ENCODE data around the gene TPM2. TPM values are rescaled to one million over a fixed set of nuclear protein-coding genes. Genes with fewer than 3 reads are reported as not detected.
A peak's percentile ranks its signal among the peaks of the same experiment; 100 is the strongest.

TPM2 gene
- total RNA-seq, 2 experiments from 2014 or later, result 12.0 to 12.8 TPM

DNA sequence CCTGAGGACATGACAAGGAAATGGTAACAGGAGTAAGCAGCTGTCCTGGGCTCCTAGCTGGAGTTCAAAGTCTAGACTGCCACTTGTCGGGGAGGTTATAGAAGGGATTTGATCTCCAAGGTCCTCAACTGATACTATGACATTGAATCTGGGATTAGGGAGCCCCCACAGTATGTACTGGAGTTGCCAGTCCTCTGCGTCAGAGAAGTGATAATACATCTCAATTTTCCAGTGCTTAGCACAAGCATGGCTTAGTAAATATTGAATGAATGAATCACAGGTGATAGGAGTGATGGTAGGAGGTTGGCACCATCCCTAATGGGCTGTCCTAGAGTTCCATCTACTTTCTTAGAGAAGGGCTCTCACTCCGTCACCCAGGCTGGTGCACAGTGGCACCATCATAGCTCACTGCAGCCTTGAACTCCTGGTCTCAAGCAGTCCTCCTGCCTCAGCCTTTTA, 6.2 kb upstream of the TPM2 start:
- ATAC-seq (no peak), DNase-seq (no peak)
- H3K4me1 Mint-ChIP-seq (ENCODE audit: low read depth), result peaks cover 16% of the 10 kb centered on the region
- no peak overlapping the region for H3K4me3 Mint-ChIP-seq
- POLR2A ChIA-PET, result interaction anchor here (1.0 to 1.6 kb wide), 6 partner anchors 11 to 92 kb away, joined by 3 to 9 read pairs (median 4); partner anchors contain the start of genes CREB3 and TLN1
- no peaks in the 10 kb centered on the region for H3K9me3 Mint-ChIP-seq (ENCODE audit: insufficient read depth)
- peaks cover 5% of the 10 kb centered on the region for H3K36me3 Mint-ChIP-seq (ENCODE audit: low read depth)
- CTCF ChIA-PET, result interaction anchor here (0.6 to 7.1 kb wide), 39 partner anchors 8 to 593 kb away, joined by 3 to 209 read pairs (median 8); partner anchors contain the start of genes ARHGEF39, CA9, CCDC107 and CD72
- peak overlapping the region; percentile 32 for H3K27ac Mint-ChIP-seq
- H3K27me3 Mint-ChIP-seq (ENCODE audit: low read depth), result no peaks in the 10 kb centered on the region

DNA sequence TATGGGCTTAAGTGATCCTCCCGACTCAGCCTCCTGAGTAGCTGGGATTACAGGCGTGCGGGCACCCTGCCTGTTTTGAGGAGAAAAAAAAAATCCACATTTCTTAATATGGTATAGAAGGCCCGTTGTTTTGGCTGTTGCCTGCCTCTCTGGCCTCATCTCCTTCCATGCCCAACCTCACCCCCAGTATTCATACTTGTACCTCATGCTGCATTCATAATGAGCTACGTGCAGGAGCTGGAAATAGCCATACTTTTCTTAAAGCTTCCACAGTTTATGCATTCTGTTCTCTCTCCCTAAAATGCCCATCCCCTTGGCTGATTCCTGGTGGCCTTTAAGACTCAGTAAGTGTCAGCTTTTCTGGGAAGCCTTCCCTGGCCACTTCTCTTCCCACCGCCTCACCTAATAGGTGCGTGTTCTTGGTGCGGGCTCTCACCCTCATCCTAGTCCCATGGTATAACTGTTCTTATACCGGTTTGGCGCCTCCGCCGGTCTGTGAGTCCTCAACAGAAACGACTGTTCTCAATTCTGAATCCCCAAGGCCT, 2.1 kb upstream of the TPM2 start:
- POLR2A ChIA-PET, result interaction anchor here (0.9 to 1.2 kb wide), 3 partner anchors 8 to 35 kb away, joined by 3 to 4 read pairs (median 3); no protein-coding TSS in a partner anchor

GRCh38 chr9:35691334-35691650, 1.6 kb upstream of the TPM2 start:
- H3K4me3 Mint-ChIP-seq, result peak overlapping the region; percentile 77
- ChIA-PET POLR2A (interaction anchor here (0.9 to 1.2 kb wide), 3 partner anchors 33 to 42 kb away, joined by 3 to 4 read pairs (median 3); no protein-coding TSS in a partner anchor), CTCF (interaction anchor here (0.8 to 4.1 kb wide), 9 partner anchors 10 to 91 kb away, joined by 3 to 11 read pairs (median 6); partner anchors contain the start of genes CCDC107 and RMRP)
- H3K36me3 Mint-ChIP-seq (ENCODE audit: low read depth), result peaks cover 5% of the 10 kb centered on the region
- no peaks in the 10 kb centered on the region for H3K9me3 Mint-ChIP-seq (ENCODE audit: insufficient read depth)
- peak overlapping the region; percentile 67 for H3K27ac Mint-ChIP-seq
- no peaks in the 10 kb centered on the region for H3K27me3 Mint-ChIP-seq (ENCODE audit: low read depth)
- DNase-seq (no peak), ATAC-seq (peak; percentile 38)
- peaks cover 35% of the 10 kb centered on the region for H3K4me1 Mint-ChIP-seq (ENCODE audit: low read depth)

More for the DNA sequence above, 2.1 kb upstream of the TPM2 start:
- peaks cover 5% of the 10 kb centered on the region for H3K36me3 Mint-ChIP-seq (ENCODE audit: low read depth)
- H3K4me3 Mint-ChIP-seq, result peak overlapping the region; percentile 45
- no peak overlapping the region for H3K27ac Mint-ChIP-seq
- peaks cover 37% of the 10 kb centered on the region for H3K4me1 Mint-ChIP-seq (ENCODE audit: low read depth)
- ATAC-seq, result no peak
- CTCF ChIA-PET, result interaction anchor here (1.1 to 3.0 kb wide), 5 partner anchors 34 to 88 kb away, joined by 5 to 11 read pairs (median 6); partner anchors contain the start of genes CCDC107 and RMRP
- DNase-seq, result no peak
- no peaks in the 10 kb centered on the region for H3K27me3 Mint-ChIP-seq (ENCODE audit: low read depth)
- H3K9me3 Mint-ChIP-seq (ENCODE audit: insufficient read depth), result no peaks in the 10 kb centered on the region

DNA sequence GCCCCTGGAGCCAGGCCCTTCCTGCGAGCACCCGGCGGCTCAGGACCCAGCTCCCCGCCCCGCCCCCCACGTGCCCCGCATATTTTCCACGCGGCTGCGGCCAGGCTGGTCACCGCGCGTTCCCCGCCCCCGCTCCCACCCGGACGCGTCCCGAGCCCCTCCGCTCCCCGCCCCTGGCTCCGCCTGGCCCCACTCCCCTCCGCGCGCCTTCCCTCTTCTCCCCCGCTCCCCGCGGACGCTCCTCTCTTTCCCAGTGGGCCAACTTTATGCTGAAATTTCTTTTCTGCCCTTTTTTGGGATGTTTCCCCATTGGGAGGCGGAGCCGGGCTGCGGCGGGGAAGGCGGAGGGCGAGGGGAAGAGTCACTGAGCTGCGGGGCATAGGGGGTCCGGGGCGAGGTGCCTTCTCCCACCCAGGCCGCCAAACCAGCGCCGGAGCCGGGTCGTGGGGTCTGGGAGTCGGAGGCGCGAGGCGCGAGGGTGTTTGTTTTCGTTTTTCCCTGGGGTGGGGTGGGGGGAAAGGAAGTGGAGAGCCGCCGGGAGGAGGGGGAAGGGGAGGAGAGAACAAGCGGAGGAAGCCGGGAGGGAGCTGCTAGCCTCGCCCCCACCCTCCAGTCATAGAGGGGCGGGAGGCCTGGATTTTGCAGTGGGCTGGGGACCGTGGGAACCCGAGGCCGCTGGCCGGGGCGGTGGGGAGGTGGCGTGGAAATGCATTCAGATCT, 1.0 kb upstream of the TPM2 start:
- CTCF ChIA-PET, result interaction anchor here (0.8 to 4.1 kb wide), 7 partner anchors 10 to 91 kb away, joined by 3 to 11 read pairs (median 6); no protein-coding TSS in a partner anchor
- Mint-ChIP-seq H3K27ac (peak overlapping the region; percentile 67), H3K4me1 (ENCODE audit: low read depth) (peaks cover 34% of the 10 kb centered on the region), H3K27me3 (ENCODE audit: low read depth) (no peaks in the 10 kb centered on the region), H3K9me3 (ENCODE audit: insufficient read depth) (no peaks in the 10 kb centered on the region), H3K4me3 (peak overlapping the region; percentile 77), H3K36me3 (ENCODE audit: low read depth) (peaks cover 3% of the 10 kb centered on the region)
- ATAC-seq (peak; percentile 63), DNase-seq (peak; percentile 39)
- POLR2A ChIA-PET, result interaction anchor here (0.9 to 1.4 kb wide), 5 partner anchors 26 to 41 kb away, joined by 3 to 4 read pairs (median 3); partner anchors contain the start of genes ARHGEF39 and SIT1

- no peak for ATAC-seq
- H3K36me3 Mint-ChIP-seq (ENCODE audit: low read depth), result no peaks in the 10 kb centered on the region
- no peak for DNase-seq
- H3K27me3 Mint-ChIP-seq (ENCODE audit: low read depth), result no peaks in the 10 kb centered on the region
- peak overlapping the region; percentile 77 for H3K4me3 Mint-ChIP-seq
- CTCF ChIA-PET, result interaction anchor here (1.1 to 4.1 kb wide), 5 partner anchors 11 to 79 kb away, joined by 3 to 11 read pairs (median 6); no protein-coding TSS in a partner anchor
- peaks cover 34% of the 10 kb centered on the region for H3K4me1 Mint-ChIP-seq (ENCODE audit: low read depth)
- H3K9me3 Mint-ChIP-seq (ENCODE audit: insufficient read depth), result no peaks in the 10 kb centered on the region
- H3K27ac Mint-ChIP-seq, result peak overlapping the region; percentile 61
- POLR2A ChIA-PET, result interaction anchor here (0.9 to 1.4 kb wide), 3 partner anchors 25 to 41 kb away, joined by 3 read pairs; partner anchors contain the start of genes ARHGEF39 and SIT1
Measured at GRCh38 chr9:35690294-35690613, 529 bp upstream of the TPM2 start.

DNA sequence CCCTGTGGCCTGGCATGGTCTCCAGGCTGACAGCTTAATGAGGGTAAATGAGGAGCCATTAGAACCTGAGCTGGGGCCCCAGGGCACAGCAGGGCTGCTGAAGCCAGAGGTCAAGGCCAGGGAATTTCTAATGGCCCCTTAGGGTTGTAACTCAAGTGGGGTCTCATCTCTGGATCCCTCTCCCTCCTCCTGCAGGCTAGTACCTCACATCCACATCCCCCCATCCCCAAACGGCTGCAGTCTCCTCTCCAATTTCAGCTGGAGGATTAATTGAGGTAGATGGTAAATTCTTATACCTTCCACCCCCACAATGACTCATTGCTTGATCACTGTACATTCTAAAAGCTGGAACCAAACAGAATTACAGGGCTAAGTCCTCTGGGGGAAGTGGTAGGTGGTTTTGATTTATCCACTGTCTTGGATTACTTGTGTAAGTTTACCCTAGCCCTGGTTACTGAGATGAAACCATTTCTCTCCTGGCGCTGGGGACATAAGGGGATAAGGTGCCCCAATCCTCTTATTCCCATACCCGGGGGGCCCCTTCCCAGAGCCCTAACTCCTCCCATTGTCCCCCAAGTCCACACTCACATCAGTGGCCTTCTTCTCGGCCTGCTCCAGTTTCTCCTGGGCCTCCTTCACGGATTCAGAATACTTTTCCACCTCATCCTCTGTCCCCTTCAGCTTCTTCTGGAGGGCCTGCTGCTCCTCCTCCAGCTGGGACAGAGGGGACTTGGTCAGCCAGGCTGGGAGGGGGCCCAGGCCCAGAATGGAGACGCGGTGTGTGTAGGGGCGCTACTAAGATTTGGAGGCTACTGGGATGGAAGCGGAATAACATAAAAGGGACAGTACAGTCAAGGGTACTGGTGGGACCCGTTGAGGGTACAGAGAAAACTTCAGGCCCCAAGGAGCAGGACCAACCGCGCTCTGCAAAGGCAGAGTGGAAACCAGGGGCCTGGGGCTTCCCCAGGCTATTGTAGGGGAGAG, 875 bp downstream of the TPM2 start:
- Mint-ChIP-seq H3K4me1 (ENCODE audit: low read depth) (peaks cover 34% of the 10 kb centered on the region), H3K36me3 (ENCODE audit: low read depth) (no peaks in the 10 kb centered on the region), H3K4me3 (peak overlapping the region; percentile 39), H3K27me3 (ENCODE audit: low read depth) (no peaks in the 10 kb centered on the region), H3K9me3 (ENCODE audit: insufficient read depth) (no peaks in the 10 kb centered on the region), H3K27ac (peak overlapping the region; percentile 55)
- ChIA-PET CTCF (interaction anchor here (0.8 to 4.1 kb wide), 12 partner anchors 8 to 84 kb away, joined by 3 to 22 read pairs (median 4); partner anchors contain the start of genes CCDC107 and RMRP), POLR2A (interaction anchor here (0.7 kb wide), 1 partner anchor 31 kb away, joined by 3 read pairs; the partner anchor contains the start of genes CCDC107 and RMRP)
- no peak for DNase-seq
- no peak for ATAC-seq

GRCh38 chr9:35687972-35688557, 1.7 kb downstream of the TPM2 start:
- no peaks in the 10 kb centered on the region for H3K36me3 Mint-ChIP-seq (ENCODE audit: low read depth)
- no peak for DNase-seq
- H3K27ac Mint-ChIP-seq, result no peak overlapping the region
- H3K4me3 Mint-ChIP-seq, result no peak overlapping the region
- ChIA-PET CTCF (interaction anchor here (0.8 to 4.1 kb wide), 13 partner anchors 9 to 84 kb away, joined by 3 to 22 read pairs (median 3); partner anchors contain the start of genes CCDC107 and RMRP), POLR2A (interaction anchor here (0.7 kb wide), 1 partner anchor 30 kb away, joined by 3 read pairs; the partner anchor contains the start of genes CCDC107 and RMRP)
- no peaks in the 10 kb centered on the region for H3K9me3 Mint-ChIP-seq (ENCODE audit: insufficient read depth)
- ATAC-seq, result no peak
- H3K27me3 Mint-ChIP-seq (ENCODE audit: low read depth), result no peaks in the 10 kb centered on the region
- H3K4me1 Mint-ChIP-seq (ENCODE audit: low read depth), result peaks cover 34% of the 10 kb centered on the region

DNA sequence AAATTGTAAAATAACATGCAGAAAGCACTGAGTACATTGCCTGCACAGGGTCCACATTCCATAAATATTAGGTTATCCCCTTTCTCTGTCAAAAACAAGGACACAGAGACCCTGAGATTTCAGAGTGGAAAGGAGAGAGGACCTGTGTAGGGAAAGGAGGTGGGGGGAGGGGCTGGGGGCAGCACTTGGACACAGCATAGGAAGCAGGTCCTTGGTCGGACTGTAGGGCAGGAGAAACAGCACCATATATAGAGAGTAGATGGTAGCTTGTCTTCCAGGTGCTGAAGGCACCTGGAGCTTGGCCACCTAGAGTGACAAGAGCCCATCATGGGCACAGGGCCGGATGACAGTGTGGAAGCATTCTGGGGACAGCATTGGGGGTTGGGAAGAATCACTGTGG, 2.4 kb downstream of the TPM2 start:
- ATAC-seq, result no peak
- no peak for DNase-seq
- no peaks in the 10 kb centered on the region for H3K27me3 Mint-ChIP-seq (ENCODE audit: low read depth)
- no peak overlapping the region for H3K27ac Mint-ChIP-seq
- no peaks in the 10 kb centered on the region for H3K36me3 Mint-ChIP-seq (ENCODE audit: low read depth)
- no peak overlapping the region for H3K4me3 Mint-ChIP-seq
- no peaks in the 10 kb centered on the region for H3K9me3 Mint-ChIP-seq (ENCODE audit: insufficient read depth)
- H3K4me1 Mint-ChIP-seq (ENCODE audit: low read depth), result peaks cover 34% of the 10 kb centered on the region
- ChIA-PET CTCF (interaction anchor here (0.8 to 4.1 kb wide), 5 partner anchors 10 to 76 kb away, joined by 3 to 22 read pairs (median 9); no protein-coding TSS in a partner anchor), POLR2A (no interaction called here)

- POLR2A ChIA-PET, result no interaction called here
- no peaks in the 10 kb centered on the region for H3K27me3 Mint-ChIP-seq (ENCODE audit: low read depth)
- ATAC-seq (no peak), DNase-seq (no peak)
- H3K4me1 Mint-ChIP-seq (ENCODE audit: low read depth), result peaks cover 29% of the 10 kb centered on the region
- no peaks in the 10 kb centered on the region for H3K36me3 Mint-ChIP-seq (ENCODE audit: low read depth)
- no peak overlapping the region for H3K4me3 Mint-ChIP-seq
- no peak overlapping the region for H3K27ac Mint-ChIP-seq
- CTCF ChIA-PET, result interaction anchor here (0.7 to 2.2 kb wide), 6 partner anchors 9 to 83 kb away, joined by 3 to 22 read pairs (median 4); no protein-coding TSS in a partner anchor
- no peaks in the 10 kb centered on the region for H3K9me3 Mint-ChIP-seq (ENCODE audit: insufficient read depth)
Measured at GRCh38 chr9:35686222-35687203, 3.2 kb downstream of the TPM2 start.

Measured in activated CD8-positive, alpha-beta T cell treated with anti-CD3 and anti-CD28 coated beads, Interleukin-2, amount 10 ng/mL, durations not matched to agents 7 days and 5 days (primary cell).